Stimulated activated CD8-positive, alpha-beta memory T cell treated with anti-CD3 and anti-CD28 coated beads, Interleukin-12 subunit alpha, Interleukin-12 subunit beta, amount 100 ng/mL, for 1 hour (primary cell): Measurements from ENCODE around the gene SCARF2.
"Not testable (repeated sequence)": the region's sequence is repeated elsewhere in the genome, so short reads cannot be mapped to it uniquely, and the experiment has no call there.

Experiments
- DNase-seq: peaks from one replicate; pipeline ENCODE4 v3.0.0-alpha.2; 2020; ENCODE audit warnings: low read depth

The SCARF2 gene

GRCh38 chr22:20437613-20438426 is at the start of gene SCARF2:
Gene SCARF2, minus strand, starts transcription at chr22:20437825. Its CDS starts 71 bp downstream, at chr22:20437754.
- no peak for DNase-seq

GRCh38 chr22:20486229-20486628 is 48.6 kb upstream of the SCARF2 start:
- DNase-seq = no peak

- DNase-seq = no peak
These were observed 47.5 kb upstream of the SCARF2 start for GRCh38 chr22:20484948-20485683.

DNA sequence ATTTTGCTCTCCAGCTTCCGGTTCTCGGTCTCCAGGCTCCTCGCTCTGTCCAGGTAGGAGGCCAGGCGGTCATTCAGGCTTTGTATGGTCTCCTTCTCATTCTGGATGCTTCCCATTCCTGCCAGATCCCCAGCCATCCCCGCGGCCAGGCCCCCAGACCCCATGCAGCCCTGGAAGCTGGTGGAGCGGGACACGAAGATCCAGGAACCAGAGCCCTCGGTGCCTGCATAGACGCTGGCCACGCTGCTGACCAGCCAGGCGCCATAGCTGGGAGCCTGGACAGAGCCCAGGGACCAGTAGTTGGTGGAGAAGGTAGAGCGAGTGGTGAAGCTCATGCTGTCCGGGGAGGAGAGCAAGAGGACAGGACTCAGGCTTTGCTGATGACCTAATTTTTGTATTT is 46.1 kb upstream of the SCARF2 start:
- no peak for DNase-seq

DNA sequence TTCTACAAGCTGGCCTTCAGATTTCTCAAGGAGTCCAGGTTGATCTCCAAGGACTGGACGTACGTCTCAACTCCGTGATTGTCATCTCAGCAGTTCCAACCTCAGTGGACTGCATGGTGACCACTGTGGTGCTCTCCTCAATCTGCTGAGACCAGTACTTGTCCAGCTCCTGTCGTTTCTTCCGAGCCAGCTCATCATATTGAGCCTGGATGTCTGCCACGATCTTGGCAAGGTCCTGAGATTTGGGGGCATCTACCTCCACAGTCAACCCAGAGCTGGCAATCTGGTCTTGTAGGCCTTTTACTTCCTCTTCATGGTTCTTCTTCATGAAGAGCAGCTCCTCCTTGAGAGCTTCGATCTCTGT is 45.5 kb upstream of the SCARF2 start:
- not testable (repeated sequence) for DNase-seq

DNA sequence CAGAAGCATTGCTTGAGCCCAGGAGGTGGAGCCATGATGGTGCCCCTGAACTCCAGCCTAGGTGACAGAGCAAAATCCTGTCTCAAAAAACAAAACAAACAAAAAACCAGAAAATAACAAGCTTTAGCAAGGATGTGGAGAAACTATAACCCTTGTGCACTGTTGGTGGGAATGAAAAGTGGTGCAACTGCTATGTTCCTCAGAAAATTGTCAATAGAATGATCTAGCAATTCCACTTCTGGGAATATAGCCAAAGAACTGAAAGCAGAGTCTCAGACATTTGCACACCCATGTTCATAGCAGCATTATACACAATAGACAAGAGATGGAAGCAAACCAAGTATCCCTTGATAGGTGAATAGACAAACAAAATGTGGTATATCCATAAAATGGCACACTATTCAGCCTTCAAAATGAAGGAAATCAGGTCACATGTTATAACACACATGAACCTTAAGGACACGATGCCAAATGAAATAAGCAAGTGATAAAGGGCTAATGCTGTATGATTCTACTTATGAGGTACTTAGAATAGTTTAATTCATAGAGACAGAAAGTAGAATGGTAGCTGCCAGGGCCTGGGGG is 42.1 kb upstream of the SCARF2 start:
- no peak for DNase-seq

GRCh38 chr22:20478059-20478458 is 40.4 kb upstream of the SCARF2 start:
- DNase-seq = not testable (repeated sequence)

GRCh38 chr22:20475569-20475968 is 37.9 kb upstream of the SCARF2 start:
- DNase-seq = not testable (repeated sequence)

- DNase-seq = no peak
These were observed 37.5 kb upstream of the SCARF2 start for GRCh38 chr22:20475115-20475436.

- DNase-seq = no peak
These were observed 35.2 kb upstream of the SCARF2 start for GRCh38 chr22:20472629-20473442.

DNA sequence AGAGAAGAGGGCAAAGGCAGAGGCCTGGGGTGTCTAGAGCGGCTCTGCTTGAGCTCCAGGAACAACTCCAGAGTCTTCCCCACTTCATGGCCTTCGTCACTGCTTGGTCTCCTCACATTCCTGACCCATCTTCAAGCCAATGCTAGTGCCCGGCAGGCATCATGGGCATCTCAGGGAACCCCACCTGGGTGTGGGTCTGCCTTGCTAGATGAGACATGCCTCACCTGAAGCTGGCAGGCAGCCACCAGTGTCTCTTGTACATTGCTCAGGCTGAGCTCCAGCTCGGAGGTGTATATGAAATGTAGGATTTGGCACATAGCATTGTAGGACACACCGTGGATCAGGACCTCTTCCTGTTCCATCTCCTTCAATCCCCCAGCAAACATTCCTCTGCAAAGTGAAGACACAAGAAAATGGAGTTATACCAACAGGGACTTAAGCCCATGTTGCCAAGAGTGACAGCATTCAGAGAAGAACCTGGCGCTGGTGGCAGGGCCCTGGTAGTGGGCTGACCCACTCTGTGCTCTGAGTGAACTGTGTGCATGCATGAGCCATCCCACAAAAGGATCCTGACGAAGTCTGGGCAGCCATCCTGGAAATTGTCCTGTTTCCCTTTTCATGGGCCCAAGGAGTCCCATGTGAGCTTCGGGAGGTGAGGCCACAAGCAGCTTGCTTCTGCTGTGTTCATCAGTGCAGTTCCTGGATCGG is 33.7 kb upstream of the SCARF2 start:
- DNase-seq = no peak

DNA sequence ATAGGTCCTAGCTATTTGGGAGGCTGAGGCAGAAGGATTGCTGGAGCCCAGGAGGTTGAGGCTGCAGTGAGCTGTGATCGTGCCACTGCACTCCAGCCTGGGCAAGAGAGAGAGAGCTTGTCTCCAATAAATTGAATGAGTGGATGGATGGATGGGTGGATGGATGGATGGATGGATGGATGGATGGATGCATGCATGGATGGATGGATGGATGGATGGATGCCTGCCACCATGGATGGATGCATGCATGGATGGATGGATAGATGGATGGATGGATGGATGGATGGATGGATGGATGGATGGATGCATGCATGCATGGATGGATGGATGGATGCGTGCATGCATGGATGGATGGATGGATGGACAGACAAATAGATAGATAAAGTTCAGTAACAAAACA is 32.9 kb upstream of the SCARF2 start:
- DNase-seq = not testable (repeated sequence)

- no peak for DNase-seq
These were observed 31.7 kb upstream of the SCARF2 start for GRCh38 chr22:20469110-20469868.

GRCh38 chr22:20466659-20467379 is 29.2 kb upstream of the SCARF2 start:
- no peak for DNase-seq

GRCh38 chr22:20465759-20466077 is 28.1 kb upstream of the SCARF2 start:
- no peak for DNase-seq

GRCh38 chr22:20464912-20465758 is 27.5 kb upstream of the SCARF2 start:
- no peak for DNase-seq

DNA sequence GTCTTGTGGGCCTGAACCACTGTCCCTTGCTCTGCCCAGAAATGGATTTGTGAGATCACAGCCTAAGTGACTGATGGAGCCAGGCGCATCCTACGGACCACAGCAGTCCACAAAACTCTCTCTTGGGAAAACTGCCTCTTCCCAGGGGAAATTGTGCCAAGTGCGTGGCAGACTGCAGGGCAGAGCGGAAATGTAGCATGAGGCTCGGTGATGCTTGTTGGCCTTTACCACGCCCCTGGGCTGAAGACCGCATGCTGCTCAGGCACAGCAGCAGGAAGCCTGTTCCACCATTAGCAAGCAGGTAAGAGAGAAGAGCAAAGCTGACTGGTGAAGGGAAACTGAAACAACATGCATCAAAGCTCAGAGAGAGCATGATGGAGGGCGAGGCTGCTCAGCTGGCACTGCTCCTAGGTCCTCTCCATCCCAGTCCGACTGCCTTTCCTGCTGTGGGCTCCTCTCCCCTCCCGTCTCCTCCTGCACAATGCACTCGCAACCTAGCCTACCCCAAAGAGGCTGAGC is 26.5 kb upstream of the SCARF2 start:
- DNase-seq = peak; percentile 24

GRCh38 chr22:20463324-20464095 is 25.9 kb upstream of the SCARF2 start:
- DNase-seq = no peak
